Measurements from ENCODE around the gene TMEM250. TPM values are rescaled to one million over a fixed set of nuclear protein-coding genes. Genes with fewer than 3 reads are reported as not detected.

Gene TMEM250
- total RNA-seq, 2 donors from 2014 or later = 23.1 to 23.5 TPM

- Mint-ChIP-seq H3K27ac (no peak overlapping the region), H3K4me3 (no peak overlapping the region), H3K9me3 (no peaks in the 10 kb centered on the region), H3K36me3 (ENCODE audit: insufficient read depth in 2 of 2) (no peaks in the 10 kb centered on the region), H3K27me3 (ENCODE audit: low read depth) (no peaks in the 10 kb centered on the region), H3K4me1 (ENCODE audit: low read depth) (peaks cover 4% of the 10 kb centered on the region)
- DNase-seq = no peak
- no peak for ATAC-seq (replicated peaks in 1 of 2)
Observed at GRCh38 chr9:136089697-136090045, 29.0 kb downstream of the TMEM250 start.

DNA sequence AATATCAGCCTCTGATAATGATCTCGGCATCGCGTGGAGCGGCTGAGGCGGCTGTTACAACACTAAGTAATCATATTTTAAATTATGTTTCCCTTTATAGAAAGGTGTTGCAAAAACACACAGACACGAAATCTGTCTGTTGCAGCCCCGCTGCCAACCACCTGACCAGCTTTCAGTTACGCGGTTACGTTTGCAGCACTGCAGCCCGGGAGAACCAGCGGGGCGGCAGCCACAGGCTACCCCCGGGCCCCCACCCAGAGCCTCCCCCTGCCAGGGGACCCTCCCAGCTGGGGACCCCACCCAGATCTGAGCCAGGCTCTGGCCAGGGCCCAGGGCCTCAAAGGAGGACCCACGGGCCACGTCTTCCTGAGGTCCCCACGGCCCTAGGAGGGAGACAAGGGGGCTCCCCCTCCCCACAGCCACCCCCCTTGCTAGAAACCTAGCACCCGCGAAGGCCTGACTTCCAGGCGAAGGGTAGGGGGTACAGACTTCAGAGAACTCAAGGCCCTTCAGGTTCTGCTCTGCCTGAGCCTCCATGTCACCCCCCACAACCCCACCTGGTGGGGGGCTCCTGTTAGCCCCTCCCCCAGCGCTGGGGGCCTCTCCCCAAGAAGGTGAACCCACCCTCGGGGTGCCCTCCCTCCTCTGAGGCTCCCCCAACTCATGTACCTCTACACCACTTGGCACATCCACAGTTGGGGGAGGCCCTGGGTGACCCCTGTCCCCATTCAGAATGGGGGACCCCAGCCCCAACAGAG, 29.6 kb downstream of the TMEM250 start:
- H3K4me1 Mint-ChIP-seq (ENCODE audit: low read depth) = peaks cover 4% of the 10 kb centered on the region
- no peaks in the 10 kb centered on the region for H3K36me3 Mint-ChIP-seq (ENCODE audit: insufficient read depth in 2 of 2)

GRCh38 chr9:136088481-136088938, 30.2 kb downstream of the TMEM250 start:
- Mint-ChIP-seq H3K9me3 (no peaks in the 10 kb centered on the region), H3K4me1 (ENCODE audit: low read depth) (peaks cover 4% of the 10 kb centered on the region), H3K27ac (no peak overlapping the region), H3K27me3 (ENCODE audit: low read depth) (no peaks in the 10 kb centered on the region), H3K4me3 (no peak overlapping the region), H3K36me3 (ENCODE audit: insufficient read depth in 2 of 2) (no peaks in the 10 kb centered on the region)
- no peak for ATAC-seq (replicated peaks in 1 of 2)
- DNase-seq = no peak

More for the DNA sequence above, 29.6 kb downstream of the TMEM250 start:
- no peak overlapping the region for H3K27ac Mint-ChIP-seq
- DNase-seq (no peak), ATAC-seq (replicated peaks in 1 of 2) (peak in 1 of 2 donors; percentile 22)
- H3K9me3 Mint-ChIP-seq = no peaks in the 10 kb centered on the region
- no peaks in the 10 kb centered on the region for H3K27me3 Mint-ChIP-seq (ENCODE audit: low read depth)
- no peak overlapping the region for H3K4me3 Mint-ChIP-seq

GRCh38 chr9:136087741-136088480, 30.8 kb downstream of the TMEM250 start:
- ATAC-seq (replicated peaks in 1 of 2) (no peak), DNase-seq (no peak)
- Mint-ChIP-seq H3K36me3 (ENCODE audit: insufficient read depth in 2 of 2) (no peaks in the 10 kb centered on the region), H3K27me3 (ENCODE audit: low read depth) (no peaks in the 10 kb centered on the region), H3K9me3 (no peaks in the 10 kb centered on the region), H3K27ac (no peak overlapping the region), H3K4me1 (ENCODE audit: low read depth) (peaks cover 4% of the 10 kb centered on the region), H3K4me3 (no peak overlapping the region)

DNA sequence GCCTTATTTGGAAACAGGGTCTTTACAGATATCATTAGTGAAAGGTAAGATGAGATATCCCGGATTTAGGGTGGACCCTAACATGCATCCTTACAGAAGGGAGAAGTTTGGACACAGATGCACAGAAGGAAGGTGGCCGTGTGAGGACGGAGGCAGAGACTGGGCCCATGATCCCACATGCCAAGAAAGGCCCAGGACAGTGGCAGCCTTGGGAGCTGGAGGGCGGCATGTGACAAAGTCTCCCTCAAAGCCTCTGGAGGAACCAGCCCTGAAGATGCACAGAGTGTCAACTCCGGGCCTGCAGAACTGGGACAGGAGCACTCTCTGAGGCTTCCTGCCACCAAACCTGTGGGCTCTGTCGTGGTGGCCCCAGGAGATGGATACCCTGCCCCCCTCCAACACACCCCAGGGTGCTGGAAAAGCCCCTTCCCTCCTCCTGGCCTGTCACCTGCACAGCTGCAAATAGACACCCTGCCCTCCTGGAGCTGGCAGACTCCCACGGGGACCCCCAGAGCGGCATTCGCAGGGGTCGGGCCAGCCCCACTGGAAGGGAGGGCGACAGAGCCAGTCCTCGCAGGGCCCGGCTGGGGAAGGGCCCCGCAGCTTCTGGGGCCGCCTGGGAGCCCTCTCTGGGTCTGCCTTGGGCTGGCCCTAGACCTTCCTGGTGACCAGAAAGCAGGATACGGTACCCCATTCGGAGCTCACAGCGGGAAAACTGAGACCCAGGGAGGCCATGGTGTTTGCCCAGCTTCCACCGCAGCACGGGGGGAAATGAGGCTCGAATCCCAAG, 31.5 kb downstream of the TMEM250 start:
- DNase-seq (no peak), ATAC-seq (replicated peaks in 1 of 2) (no peak)
- Mint-ChIP-seq H3K4me3 (no peak overlapping the region), H3K36me3 (ENCODE audit: insufficient read depth in 2 of 2) (no peaks in the 10 kb centered on the region), H3K9me3 (no peaks in the 10 kb centered on the region), H3K27ac (no peak overlapping the region), H3K27me3 (ENCODE audit: low read depth) (no peaks in the 10 kb centered on the region), H3K4me1 (ENCODE audit: low read depth) (peaks cover 4% of the 10 kb centered on the region)

GRCh38 chr9:136086213-136086881, 32.3 kb downstream of the TMEM250 start:
- Mint-ChIP-seq H3K4me1 (ENCODE audit: low read depth) (peaks cover 4% of the 10 kb centered on the region), H3K27me3 (ENCODE audit: low read depth) (no peaks in the 10 kb centered on the region), H3K9me3 (no peaks in the 10 kb centered on the region), H3K27ac (no peak overlapping the region), H3K4me3 (no peak overlapping the region), H3K36me3 (ENCODE audit: insufficient read depth in 2 of 2) (no peaks in the 10 kb centered on the region)
- DNase-seq (no peak), ATAC-seq (replicated peaks in 1 of 2) (peak in 1 of 2 donors; percentile 23)

DNA sequence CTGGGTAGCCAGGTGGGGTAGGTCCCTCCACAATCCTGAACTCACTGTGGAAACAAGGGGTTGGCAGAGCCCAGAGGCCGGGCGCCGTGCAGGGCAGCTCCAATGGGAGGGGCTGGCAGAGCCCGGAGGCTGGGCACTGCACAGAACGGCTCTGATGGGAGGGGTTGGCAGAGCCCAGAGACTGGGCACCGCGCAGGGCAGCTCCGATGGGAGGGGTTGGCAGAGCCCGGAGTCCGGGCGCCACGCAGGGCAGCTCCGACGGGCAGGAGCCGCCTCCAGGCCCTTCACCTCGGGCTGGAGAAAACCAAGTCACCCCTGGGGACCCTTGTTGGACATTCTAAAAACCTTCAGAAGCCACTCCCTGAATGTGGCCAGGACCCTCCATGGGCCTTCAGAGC, 32.9 kb downstream of the TMEM250 start:
- Mint-ChIP-seq H3K27me3 (ENCODE audit: low read depth) (no peaks in the 10 kb centered on the region), H3K4me3 (no peak overlapping the region), H3K4me1 (ENCODE audit: low read depth) (peaks cover 4% of the 10 kb centered on the region), H3K9me3 (no peaks in the 10 kb centered on the region), H3K36me3 (ENCODE audit: insufficient read depth in 2 of 2) (no peaks in the 10 kb centered on the region), H3K27ac (no peak overlapping the region)
- peak in 1 of 2 donors; percentile 10 for ATAC-seq (replicated peaks in 1 of 2)
- no peak for DNase-seq

DNA sequence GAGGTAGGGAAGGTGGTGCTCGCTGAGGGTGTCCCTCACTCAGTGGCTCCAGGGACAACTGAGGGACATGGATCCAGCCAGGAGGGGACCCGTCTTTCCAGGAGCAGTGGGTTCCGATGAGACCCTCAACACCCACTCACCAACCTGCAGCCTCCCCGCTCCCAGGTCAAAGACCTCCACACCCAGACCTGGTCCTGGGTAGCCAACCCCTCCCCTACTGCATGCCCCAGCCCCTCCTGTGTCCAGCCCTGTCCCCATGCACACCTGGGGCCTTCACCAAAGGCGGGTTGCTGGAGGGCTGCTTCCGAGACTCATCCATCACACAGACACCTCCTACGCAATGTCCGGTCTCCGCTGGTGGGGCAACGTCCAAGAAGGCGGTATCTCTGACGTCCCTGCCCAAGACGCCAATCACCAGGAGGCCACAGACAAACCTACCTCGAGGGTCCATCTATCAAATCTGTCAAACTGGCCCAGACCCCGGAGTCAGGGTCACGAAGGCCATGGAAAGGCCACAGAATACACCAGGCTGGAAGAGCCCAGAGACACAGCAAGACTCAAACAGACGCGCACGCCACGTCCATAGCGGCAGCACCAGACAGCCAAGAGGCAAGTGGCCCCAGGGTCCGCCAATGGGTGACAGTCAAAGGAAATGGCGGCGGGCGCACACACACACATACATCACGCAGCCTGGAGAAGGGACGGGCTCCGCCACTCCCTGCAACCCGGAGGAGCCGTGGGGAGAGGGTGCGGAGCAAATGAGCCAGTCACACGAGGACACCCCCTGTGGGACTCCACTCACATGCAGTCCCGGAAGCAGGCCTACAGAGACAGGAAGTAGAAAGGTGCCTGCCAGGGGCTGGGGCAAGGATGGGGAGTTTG, 34.4 kb downstream of the TMEM250 start:
- no peak for ATAC-seq (replicated peaks in 1 of 2)
- Mint-ChIP-seq H3K4me3 (no peak overlapping the region), H3K9me3 (no peaks in the 10 kb centered on the region), H3K36me3 (ENCODE audit: insufficient read depth in 2 of 2) (no peaks in the 10 kb centered on the region), H3K27me3 (ENCODE audit: low read depth) (no peaks in the 10 kb centered on the region), H3K4me1 (ENCODE audit: low read depth) (no peaks in the 10 kb centered on the region), H3K27ac (no peak overlapping the region)
- no peak for DNase-seq

DNA sequence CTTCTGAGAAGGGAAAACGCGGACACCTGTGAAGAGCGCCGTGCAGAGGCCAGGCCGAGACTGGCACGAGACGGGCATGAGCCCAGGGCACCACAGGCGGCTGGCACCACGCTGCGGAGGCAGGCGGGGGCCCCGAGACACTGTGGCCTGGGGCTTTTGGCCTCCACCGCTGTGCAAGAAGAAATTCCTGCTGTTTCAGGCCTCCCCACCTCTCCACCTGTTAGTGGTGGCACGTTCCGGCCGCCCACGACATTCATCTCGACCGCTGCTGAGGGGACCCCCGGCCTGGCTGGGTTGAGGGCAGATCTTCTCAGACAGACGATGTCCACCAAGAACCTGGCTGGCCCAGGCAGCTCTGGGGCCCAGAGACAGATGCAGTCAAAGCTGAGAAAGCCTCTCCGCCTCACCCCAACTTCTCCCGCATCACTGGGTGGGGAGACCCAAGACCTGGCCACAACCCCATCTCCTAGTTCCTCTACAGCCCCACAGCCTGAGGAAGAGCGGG, 35.1 kb downstream of the TMEM250 start:
- H3K4me3 Mint-ChIP-seq = no peak overlapping the region
- ATAC-seq (replicated peaks in 1 of 2) (no peak), DNase-seq (no peak)
- H3K36me3 Mint-ChIP-seq (ENCODE audit: insufficient read depth in 2 of 2) = no peaks in the 10 kb centered on the region
- H3K4me1 Mint-ChIP-seq (ENCODE audit: low read depth) = no peaks in the 10 kb centered on the region
- H3K27ac Mint-ChIP-seq = no peak overlapping the region
- H3K27me3 Mint-ChIP-seq (ENCODE audit: low read depth) = no peaks in the 10 kb centered on the region
- H3K9me3 Mint-ChIP-seq = no peaks in the 10 kb centered on the region

GRCh38 chr9:136082496-136083361, 35.9 kb downstream of the TMEM250 start:
- Mint-ChIP-seq H3K36me3 (ENCODE audit: insufficient read depth in 2 of 2) (no peaks in the 10 kb centered on the region), H3K27me3 (ENCODE audit: low read depth) (no peaks in the 10 kb centered on the region), H3K27ac (no peak overlapping the region), H3K4me3 (no peak overlapping the region), H3K9me3 (no peaks in the 10 kb centered on the region), H3K4me1 (ENCODE audit: low read depth) (no peaks in the 10 kb centered on the region)
- ATAC-seq (replicated peaks in 1 of 2) (no peak), DNase-seq (no peak)

DNA sequence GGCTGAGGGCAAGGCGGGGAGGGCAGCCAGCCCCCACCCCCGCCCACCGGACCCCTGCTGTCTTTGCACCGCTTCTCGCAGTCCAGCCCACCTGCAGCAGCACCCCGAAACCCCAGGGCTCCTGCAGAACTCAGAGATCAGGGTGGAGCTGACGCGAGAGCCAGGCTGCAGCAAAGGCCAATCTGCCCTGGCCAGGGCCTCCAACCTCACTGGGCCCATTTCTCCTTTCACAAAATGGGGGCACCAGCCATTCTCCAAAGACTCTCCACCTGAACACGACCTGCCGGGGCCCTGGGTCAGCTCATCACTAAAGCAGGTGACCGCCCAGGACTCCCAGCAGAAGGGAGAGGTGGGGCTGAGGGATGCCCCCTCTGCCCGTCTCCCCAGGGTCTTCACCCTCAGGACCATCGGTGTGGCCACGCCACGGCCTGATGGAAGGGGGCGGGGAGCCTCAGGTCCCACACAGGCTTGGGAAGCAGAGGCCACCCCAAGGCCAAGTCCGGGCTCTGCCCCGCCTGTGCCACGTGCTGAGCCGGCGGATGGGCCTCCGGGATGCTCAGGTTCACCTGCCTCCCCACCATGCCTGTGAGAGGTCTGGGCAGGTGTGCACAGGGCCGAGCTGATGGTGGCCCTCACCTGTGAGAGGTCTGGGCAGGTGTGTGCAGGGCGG, 36.7 kb downstream of the TMEM250 start:
- no peak for DNase-seq
- no peaks in the 10 kb centered on the region for H3K9me3 Mint-ChIP-seq
- H3K27me3 Mint-ChIP-seq (ENCODE audit: low read depth) = no peaks in the 10 kb centered on the region
- no peaks in the 10 kb centered on the region for H3K4me1 Mint-ChIP-seq (ENCODE audit: low read depth)
- ATAC-seq (replicated peaks in 1 of 2) = no peak
- H3K36me3 Mint-ChIP-seq (ENCODE audit: insufficient read depth in 2 of 2) = no peaks in the 10 kb centered on the region
- H3K27ac Mint-ChIP-seq = no peak overlapping the region
- H3K4me3 Mint-ChIP-seq = no peak overlapping the region
